Hepatocyte (in vitro differentiated cells): Measurements from ENCODE around the gene MAGI1.

ENCODE experiments used
- CTCF ChIP-seq: fragments of 200-600 bp; sonication (generic); IDR thresholded peaks from 2 replicates; pipeline ENCODE4 v1.5.1; 2016; ENCODE audit warnings: antibody characterized with exemption, mild to moderate bottlenecking; ENCODE audit not compliant: poor library complexity
- EZH2 ChIP-seq: fragments of 200-600 bp; sonication (generic); IDR thresholded peaks from 2 replicates; pipeline ENCODE4 v1.6.1; 2016; ENCODE audit warnings: antibody characterized with exemption, mild to moderate bottlenecking, borderline replicate concordance

- no peak for TF ChIP-seq CTCF
- TF ChIP-seq EZH2 = no peak
These were observed 690.2 kb downstream of the MAGI1 start for GRCh38 chr3:65348398-65348995.
